Large intestine (tissue), 3 donors: Measurements from ENCODE around the gene CCDC88C. TPM values are rescaled to one million over a fixed set of nuclear protein-coding genes. Genes with fewer than 3 reads are reported as not detected.

Source experiments
- DNase-seq, 2 donors: peaks; one replicate each; pipeline versions ENCODE4 v3.0.0 to v3.0.0-alpha.2; 2013
- H3K27ac ChIP-seq: one replicate; pipeline ENCODE4 v1.5.1; 2013; ENCODE audit warnings: low read length
- H3K27me3 ChIP-seq: 2 replicates; pipeline ENCODE4 v1.6.1; 2013; ENCODE audit warnings: low read length; ENCODE audit not compliant: control insufficient read depth, insufficient read depth
- H3K36me3 ChIP-seq: 2 replicates; pipeline ENCODE4 v1.6.1; 2013; ENCODE audit warnings: low read length; ENCODE audit not compliant: control insufficient read depth, insufficient read depth
- H3K4me1 ChIP-seq: one replicate; pipeline ENCODE4 v1.6.1; 2013; ENCODE audit warnings: low read length; ENCODE audit not compliant: control insufficient read depth, insufficient read depth
- H3K4me3 ChIP-seq: one replicate; pipeline ENCODE4 v1.5.1; 2013; ENCODE audit warnings: low read length
- H3K9me3 ChIP-seq: one replicate; pipeline ENCODE4 v1.6.1; 2013; ENCODE audit warnings: mild to moderate bottlenecking, low read depth, low read length, moderate library complexity; ENCODE audit not compliant: control insufficient read depth
- WGBS: methylation state at CpG from one replicate; pipeline ENCODE4 v1.1.5; 2013; ENCODE audit warnings: low lambda C conversion rate; ENCODE audit not compliant: insufficient coverage; 5-methylcytosine and 5-hydroxymethylcytosine counted together
- polyA plus RNA-seq: library from polyadenylated mRNA; unstranded; fragments of 120-200 nt; gene quantifications from one replicate; pipeline ENCODE4 v1.2.1, GENCODE V29; 2013

The CCDC88C gene
- polyA plus RNA-seq, 1 donor, result 28.0 TPM

DNA sequence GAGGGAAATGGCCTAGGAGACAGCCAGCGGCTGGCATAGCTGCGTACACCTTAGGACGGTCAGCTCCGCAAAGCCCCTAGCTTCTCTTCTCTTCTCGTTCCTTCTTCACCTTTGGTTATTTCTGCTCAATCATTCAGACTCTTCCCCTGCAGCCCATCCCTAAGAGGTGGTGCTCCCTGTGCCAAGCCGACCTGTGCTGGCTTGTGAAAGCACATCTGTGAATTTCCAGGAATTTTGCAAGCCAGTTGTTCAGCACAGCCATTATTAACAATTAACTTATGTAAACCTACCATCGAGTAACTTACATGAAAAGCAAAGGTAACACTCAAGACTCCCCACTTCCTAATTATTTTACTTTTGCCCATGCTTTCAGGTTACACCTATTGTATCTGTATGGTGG, 152.2 kb downstream of the CCDC88C start:
- H3K36me3 ChIP-seq, result no peaks in the 10 kb centered on the region
- no peaks in the 10 kb centered on the region for H3K9me3 ChIP-seq
- H3K4me1 ChIP-seq, result peaks cover 10% of the 10 kb centered on the region
- 83% methylated on average over 1 of the region's 7 CpGs for WGBS
- no peak overlapping the region for H3K27ac ChIP-seq
- DNase-seq, result no peak
- H3K27me3 ChIP-seq, result no peaks in the 10 kb centered on the region
- no peak overlapping the region for H3K4me3 ChIP-seq

DNA sequence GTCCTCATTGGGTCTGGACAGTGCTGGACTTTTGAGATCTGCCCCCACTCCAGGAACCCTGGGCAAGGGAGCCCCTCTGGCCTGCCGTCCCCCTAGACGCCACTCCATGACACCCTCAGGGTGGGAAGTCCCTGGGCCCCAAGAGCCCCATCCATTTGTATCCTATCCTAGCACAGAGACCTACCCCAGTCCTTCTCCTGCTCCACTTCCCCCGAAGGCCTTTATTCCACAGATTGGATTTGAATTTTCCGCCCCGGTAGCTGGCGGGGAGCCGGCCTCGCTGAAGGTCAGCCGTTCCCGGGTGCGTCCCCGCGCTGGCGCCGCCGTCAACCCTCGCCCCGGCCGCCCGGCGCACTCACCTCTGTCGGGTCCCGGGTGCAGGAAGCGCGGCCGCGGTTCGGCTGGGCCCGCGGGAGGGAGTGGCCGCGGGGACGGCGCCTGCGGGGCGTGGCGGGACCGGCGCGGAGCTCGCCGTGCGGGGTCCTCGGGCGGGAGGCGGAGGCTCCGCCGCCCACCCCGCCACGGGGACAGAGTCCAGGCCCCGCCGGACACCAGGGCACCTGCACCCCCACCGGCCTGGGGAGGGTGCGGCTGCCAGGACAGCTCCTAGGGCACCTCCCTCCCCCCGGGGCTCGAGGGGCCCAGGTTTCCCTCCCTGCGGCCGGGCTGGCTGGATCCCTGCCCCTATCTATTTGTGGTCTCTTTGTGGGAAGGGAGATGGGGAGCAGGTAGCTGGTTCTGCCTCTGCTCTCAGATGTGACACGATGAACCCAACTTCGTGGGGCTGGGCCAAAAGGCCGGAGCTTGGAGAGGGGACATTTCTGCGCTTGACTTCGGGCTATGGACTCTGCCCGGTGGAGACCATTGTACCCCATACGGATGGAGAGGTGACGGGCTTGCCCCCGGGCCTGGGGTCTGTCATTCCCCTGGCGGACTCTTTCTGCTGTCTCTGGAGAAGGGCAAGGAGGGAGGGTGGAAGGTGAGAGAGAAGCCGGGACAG, 153.2 kb downstream of the CCDC88C start:
- WGBS, result no CpG with 5 or more reads among the region's 69 CpGs
- H3K27ac ChIP-seq, result no peak overlapping the region
- H3K36me3 ChIP-seq, result no peaks in the 10 kb centered on the region
- peaks cover 8% of the 10 kb centered on the region for H3K4me1 ChIP-seq
- no peaks in the 10 kb centered on the region for H3K9me3 ChIP-seq
- no peaks in the 10 kb centered on the region for H3K27me3 ChIP-seq
- peak overlapping the region; percentile 36 for H3K4me3 ChIP-seq
- peak; percentile 42 to 64 for DNase-seq

DNA sequence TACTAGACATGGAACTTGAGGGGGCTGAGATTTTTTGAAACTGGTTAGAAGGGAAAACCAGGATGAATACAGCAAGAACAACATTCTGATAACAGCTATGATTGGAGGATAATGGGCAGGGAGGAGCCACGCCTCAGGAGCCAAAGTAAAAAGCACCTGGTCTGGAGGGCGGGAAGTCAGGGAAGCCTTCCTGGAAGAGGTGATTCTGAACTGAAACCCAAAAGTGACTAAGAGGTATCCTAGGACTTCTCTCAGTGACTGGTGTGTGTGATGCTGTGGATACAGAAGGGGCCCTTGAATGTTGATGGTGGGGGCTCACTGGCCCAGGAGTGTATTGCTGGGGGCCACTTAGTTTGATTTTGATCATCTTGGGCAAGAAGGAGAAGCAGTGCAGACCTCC, 154.3 kb downstream of the CCDC88C start:
- Histone ChIP-seq H3K4me1 (peaks cover 8% of the 10 kb centered on the region), H3K4me3 (no peak overlapping the region), H3K9me3 (no peaks in the 10 kb centered on the region), H3K36me3 (no peaks in the 10 kb centered on the region), H3K27me3 (peaks cover 2% of the 10 kb centered on the region), H3K27ac (no peak overlapping the region)
- no peak for DNase-seq
- WGBS, result no CpG with 5 or more reads among the region's 2 CpGs

DNA sequence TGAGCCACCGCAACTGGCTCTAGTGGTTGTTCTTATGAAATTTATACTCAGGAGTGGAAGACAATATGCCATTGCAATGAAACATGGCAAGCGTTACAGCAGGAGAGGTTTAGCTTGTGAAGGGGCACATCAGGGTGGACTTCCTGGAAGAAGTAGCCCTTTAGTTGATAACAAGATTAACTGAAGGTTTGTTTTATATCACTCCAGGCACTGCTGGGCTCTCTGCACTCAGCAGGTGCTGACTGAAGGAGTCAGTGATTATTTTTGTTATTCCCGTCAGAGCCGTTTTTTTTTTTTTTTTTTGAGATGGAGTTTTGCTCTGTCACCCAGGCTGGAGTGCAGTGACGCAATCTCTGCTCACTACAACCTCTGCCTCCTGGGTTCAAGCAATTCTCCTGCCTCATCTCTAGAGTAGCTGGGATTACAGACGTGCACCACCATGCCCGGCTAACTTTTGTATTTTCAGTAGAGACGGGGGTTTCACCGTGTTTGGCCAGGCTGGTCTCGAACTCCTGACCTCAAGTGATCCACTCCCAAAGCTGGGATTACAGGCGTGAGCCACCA, 155.6 kb downstream of the CCDC88C start:
- Histone ChIP-seq H3K9me3 (no peaks in the 10 kb centered on the region), H3K27ac (no peak overlapping the region), H3K4me3 (no peak overlapping the region), H3K27me3 (peaks cover 5% of the 10 kb centered on the region), H3K36me3 (no peaks in the 10 kb centered on the region), H3K4me1 (peaks cover 8% of the 10 kb centered on the region)
- DNase-seq, result no peak
- whole genome bisulfite sequencing, result no CpG with 5 or more reads among the region's 11 CpGs

DNA sequence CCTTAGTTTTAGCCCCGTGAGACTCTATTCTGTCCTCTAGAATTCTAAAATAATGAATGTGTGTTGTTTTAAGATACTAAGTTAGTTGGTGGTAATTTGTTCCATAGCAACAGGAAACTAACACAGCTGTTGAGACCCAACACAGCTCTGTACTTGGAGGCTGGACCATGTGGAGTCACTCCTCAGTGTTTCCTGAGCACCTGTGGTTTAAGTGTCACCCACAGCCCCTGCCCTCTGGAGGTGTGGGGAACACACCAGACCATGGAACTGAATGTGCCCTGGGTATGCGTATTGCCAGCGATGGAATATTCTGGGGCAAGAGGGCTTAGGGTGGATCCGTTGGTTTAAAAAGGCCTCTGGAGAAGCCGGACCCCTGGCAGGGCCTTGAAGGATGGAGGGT, 156.5 kb downstream of the CCDC88C start:
- Histone ChIP-seq H3K4me1 (peaks cover 8% of the 10 kb centered on the region), H3K9me3 (no peaks in the 10 kb centered on the region), H3K27ac (no peak overlapping the region), H3K36me3 (no peaks in the 10 kb centered on the region), H3K4me3 (no peak overlapping the region), H3K27me3 (peaks cover 5% of the 10 kb centered on the region)
- WGBS, result no CpG with 5 or more reads among the region's 5 CpGs
- no peak for DNase-seq

DNA sequence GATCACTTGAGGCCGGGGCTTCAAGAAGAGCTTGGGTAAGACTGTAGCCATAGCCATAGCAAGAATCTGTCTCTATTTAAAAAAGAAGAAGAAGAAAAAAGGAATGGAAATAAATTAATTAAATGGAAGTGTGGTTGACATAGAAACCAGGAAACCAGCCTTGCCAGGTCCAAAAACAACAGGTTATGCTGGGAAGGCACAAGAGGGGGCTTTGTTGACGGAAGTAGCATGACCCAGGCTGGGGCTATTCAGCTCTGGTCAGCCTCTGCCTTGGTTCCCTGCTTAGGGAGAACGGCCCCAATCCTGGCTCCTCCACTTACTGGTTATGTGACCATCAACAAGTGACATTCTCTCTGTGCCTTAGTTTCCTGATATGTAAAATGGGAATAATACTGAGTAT, 158.7 kb downstream of the CCDC88C start:
- 88% methylated on average over 1 of the region's 3 CpGs for WGBS
- H3K4me3 ChIP-seq, result no peak overlapping the region
- peaks cover 2% of the 10 kb centered on the region for H3K4me1 ChIP-seq
- no peaks in the 10 kb centered on the region for H3K9me3 ChIP-seq
- peaks cover 5% of the 10 kb centered on the region for H3K27me3 ChIP-seq
- no peak overlapping the region for H3K27ac ChIP-seq
- H3K36me3 ChIP-seq, result no peaks in the 10 kb centered on the region
- no peak for DNase-seq

DNA sequence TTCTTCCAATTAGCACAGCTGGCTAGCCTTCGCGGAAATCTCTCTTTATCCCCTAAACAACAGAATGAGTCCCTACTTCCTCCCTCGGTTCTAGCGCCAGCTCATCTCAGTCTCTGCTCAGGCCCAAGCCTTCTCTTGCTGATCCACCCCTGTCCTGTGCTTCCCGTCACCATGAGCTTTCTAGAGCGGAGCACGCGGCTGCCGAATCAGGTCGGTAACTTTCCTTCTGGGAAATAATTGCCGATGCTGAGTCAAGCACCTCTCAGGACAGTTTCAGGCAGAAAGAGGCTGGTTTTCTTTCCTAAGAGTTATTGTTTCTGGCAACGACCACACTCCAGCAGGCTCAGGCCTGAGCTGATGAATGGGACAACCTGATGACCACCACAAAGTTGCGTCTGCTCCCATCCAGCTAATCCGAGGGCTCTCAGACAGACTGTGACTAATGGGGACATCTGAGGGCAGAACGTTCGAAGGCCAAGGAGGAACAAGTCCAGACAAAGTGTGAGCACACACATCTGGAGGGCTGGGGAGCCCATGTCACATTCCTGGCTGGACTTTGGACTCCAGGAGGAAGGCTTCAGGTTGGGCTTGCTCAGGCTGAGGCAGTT, 159.5 kb downstream of the CCDC88C start:
- no peak for DNase-seq
- Histone ChIP-seq H3K4me1 (peaks cover 5% of the 10 kb centered on the region), H3K27me3 (peaks cover 8% of the 10 kb centered on the region), H3K36me3 (no peaks in the 10 kb centered on the region), H3K9me3 (no peaks in the 10 kb centered on the region), H3K4me3 (no peak overlapping the region), H3K27ac (no peak overlapping the region)
- WGBS, result no CpG with 5 or more reads among the region's 16 CpGs

DNA sequence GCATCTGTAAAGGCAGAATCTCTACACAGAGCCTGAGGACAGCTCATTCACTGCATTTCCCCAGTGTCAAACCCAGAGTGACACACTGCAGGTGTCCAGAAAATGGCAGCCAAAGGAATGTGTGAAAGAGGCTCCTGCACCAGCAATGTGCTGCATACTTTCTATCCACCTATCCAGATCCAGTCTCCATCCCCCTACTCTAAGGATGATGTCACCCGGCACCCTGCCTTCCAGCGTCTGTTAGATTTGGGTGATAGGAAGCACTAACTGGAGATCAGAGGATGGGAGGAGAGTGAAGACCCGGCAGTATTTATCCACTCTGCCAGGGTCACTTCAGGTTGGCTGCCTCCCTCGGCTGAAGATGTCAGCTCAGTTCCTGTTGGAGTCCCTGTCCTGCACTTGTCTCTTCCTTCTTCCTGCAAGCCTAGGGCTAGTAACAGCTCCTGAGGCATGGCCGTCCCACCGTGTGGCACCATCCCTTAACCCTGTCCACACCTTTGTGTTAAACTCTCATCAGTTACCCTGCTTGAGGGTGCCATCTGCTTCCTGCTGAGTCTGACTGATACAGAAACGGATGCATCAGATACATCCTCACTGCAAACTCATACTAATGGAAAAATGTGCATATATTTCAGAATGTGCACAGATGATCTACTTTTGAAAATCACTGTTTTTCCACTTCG, 160.2 kb downstream of the CCDC88C start:
- Histone ChIP-seq H3K27ac (no peak overlapping the region), H3K4me1 (peaks cover 11% of the 10 kb centered on the region), H3K36me3 (no peaks in the 10 kb centered on the region), H3K9me3 (no peaks in the 10 kb centered on the region), H3K4me3 (no peak overlapping the region), H3K27me3 (peaks cover 10% of the 10 kb centered on the region)
- no peak for DNase-seq
- no CpG with 5 or more reads among the region's 8 CpGs for WGBS

DNA sequence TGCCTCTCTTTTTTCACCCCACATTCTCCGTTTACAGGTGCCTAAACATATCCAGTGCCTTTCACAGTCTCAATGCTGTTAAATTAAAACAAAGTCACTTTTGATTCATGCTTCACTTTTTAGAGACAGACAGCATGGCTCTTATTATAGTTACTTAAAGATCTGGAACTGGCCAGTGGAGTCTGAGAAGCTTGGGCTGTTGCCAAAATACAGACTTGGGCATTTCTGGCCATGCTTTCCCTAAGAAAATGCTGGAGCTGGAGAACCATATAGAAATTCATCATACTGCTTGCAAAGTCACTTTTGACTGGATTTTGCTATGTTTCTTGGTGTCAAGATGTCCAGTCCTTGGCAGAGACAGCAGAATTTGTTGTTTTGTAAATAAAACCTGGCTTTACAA, 161.0 kb downstream of the CCDC88C start:
- Histone ChIP-seq H3K27ac (no peak overlapping the region), H3K27me3 (peaks cover 13% of the 10 kb centered on the region), H3K9me3 (no peaks in the 10 kb centered on the region), H3K4me1 (peaks cover 16% of the 10 kb centered on the region), H3K36me3 (no peaks in the 10 kb centered on the region), H3K4me3 (no peak overlapping the region)
- WGBS, result no CpG with 5 or more reads among the region's 1 CpG
- no peak for DNase-seq

DNA sequence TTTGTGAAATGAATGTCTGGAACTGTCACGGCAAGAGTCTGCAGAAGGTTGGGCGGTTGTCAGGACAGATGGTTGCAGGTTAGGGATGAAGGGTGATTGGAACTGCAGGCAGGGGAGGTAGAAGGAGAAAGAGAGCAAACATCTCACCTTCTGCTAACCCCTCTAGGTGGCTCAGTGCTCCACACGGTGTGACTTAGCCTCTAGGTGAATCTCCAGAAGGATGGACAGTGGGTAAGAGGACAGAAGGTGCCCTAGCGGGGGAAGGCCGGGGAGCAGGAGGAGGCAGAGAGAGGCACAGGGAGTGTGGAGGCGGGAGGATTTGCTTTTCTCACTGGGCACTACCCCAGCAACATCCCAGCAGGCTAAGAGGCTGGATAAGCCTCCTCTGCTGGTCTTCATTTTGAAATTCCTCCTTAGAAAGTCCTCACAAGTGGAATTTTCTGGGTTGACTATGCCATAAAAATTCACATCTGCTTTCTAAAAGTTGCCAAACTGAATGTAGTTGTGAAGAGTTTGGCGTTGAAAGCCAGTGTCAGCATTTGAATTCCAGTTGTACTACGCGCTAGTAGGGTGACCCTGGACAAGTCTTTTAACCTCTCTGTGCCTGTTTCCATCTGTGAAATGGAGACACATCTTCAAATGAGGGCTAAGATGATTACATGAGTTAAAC, 162.5 kb downstream of the CCDC88C start:
- Histone ChIP-seq H3K27ac (no peak overlapping the region), H3K4me1 (peaks cover 16% of the 10 kb centered on the region), H3K9me3 (no peaks in the 10 kb centered on the region), H3K27me3 (peaks cover 13% of the 10 kb centered on the region), H3K4me3 (no peak overlapping the region), H3K36me3 (no peaks in the 10 kb centered on the region)
- DNase-seq, result no peak
- no CpG with 5 or more reads among the region's 9 CpGs for WGBS
